ENCODE results near the gene RPS21.

GRCh38 chr20:62400021-62400420 is 13.1 kb downstream of the RPS21 start:
- TF ChIP-seq CTCF (IDR thresholded peaks at IDR 0.05; ENCODE audit: insufficient read depth, low read length): no peak
- no peak for TF ChIP-seq POLR2AphosphoS5 (IDR thresholded peaks at IDR 0.05; ENCODE audit: low read depth)
- no peak for TF ChIP-seq REST (IDR thresholded peaks at IDR 0.05; ENCODE audit: insufficient replicate concordance, low read depth)
- TF ChIP-seq SPI1 (IDR thresholded peaks at IDR 0.05; ENCODE audit: borderline replicate concordance, low read depth): no peak
- TF ChIP-seq GABPA (IDR thresholded peaks at IDR 0.05; ENCODE audit: low read depth): no peak
